Aortic smooth muscle cell (primary cell): Measurements from ENCODE around the gene TMEFF1. TPM values are rescaled to one million over a fixed set of nuclear protein-coding genes. Genes with fewer than 3 reads are reported as not detected.

Source experiments
- total RNA-seq: library from RNA; depleted of rRNA; stranded (reverse); fragments of >200 nt; gene quantifications from 2 replicates; pipeline ENCODE4 v1.2.3, GENCODE V29; 2014

The TMEFF1 gene, protein sequence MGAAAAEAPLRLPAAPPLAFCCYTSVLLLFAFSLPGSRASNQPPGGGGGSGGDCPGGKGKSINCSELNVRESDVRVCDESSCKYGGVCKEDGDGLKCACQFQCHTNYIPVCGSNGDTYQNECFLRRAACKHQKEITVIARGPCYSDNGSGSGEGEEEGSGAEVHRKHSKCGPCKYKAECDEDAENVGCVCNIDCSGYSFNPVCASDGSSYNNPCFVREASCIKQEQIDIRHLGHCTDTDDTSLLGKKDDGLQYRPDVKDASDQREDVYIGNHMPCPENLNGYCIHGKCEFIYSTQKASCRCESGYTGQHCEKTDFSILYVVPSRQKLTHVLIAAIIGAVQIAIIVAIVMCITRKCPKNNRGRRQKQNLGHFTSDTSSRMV
- 0.87 and 1.1 TPM in 2 replicates for total RNA-seq

DNA sequence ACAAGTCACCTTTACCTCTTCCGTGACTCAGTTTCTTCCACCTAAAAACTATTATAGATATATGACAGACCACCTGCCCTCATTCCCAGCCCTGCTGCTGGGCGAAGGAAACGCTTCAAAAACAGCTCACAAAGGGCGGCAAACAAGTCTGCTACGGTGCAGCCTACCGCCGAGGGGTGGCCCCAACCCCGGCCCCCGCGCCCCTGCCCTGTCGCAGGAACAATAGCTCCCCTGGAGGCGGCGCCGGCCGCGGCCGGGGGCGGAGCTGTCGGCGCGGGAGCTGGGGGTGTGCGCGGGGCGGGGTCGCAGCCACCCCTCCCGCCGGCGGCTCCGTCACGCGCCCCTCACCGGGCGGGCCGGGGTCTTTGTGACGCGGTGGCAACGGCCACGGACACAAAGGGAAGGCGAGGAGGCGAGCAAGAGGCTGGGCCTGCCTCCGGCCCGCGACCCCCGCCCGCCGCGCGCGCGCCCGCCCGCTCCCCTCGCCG, at the start of gene TMEFF1:
TMEFF1 (plus strand) TSS at position 362 of the 488 bp plus-strand sequence. CDS start 396 bp downstream, outside the sequence.

DNA sequence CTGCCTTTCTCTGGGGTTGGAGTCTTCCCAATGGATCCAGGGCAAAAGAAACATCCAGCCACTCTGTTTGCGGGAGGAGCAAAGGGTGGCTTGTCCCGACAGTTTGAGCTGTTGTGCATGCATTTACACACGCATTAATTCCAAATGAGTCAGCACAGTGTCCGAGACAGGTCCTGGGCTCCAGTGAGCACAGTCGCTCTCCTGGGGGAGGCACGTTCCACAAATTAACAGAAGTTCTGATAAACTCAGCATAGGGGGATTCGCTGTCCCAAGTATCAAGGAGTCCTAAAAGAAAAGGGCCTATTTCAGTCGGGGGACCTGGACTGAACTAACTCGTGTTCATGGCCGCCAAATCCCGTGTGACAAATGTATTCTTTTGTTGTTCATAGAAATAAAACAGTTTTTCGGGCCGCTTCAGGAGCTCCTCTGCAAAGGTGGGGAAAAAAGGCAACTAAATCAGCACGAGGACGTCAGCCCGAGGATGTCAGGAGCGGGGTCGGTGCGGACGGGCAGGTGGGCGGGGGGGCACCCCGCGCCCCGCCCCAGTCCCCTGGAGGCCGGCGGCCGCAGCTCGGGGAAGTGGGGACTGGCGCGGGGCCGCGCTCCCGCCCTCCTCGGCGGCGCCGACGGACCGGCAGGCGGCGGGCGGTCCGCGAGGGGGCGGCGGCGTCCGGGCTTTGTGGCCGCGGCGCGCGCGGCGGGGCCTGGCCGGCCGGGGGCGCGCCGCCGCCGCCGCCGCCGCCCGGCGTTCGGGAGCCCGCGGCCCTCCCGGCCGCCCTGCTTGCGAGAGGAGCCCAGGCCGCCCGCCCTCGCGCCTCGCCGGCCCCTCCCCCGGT, 46.2 kb upstream of the TMEFF1 start, which contains the start of gene MSANTD3:
MSANTD3 (plus strand) TSS at position 614 of the 836 bp plus-strand sequence. CDS start 14,796 bp downstream, outside the sequence.

DNA sequence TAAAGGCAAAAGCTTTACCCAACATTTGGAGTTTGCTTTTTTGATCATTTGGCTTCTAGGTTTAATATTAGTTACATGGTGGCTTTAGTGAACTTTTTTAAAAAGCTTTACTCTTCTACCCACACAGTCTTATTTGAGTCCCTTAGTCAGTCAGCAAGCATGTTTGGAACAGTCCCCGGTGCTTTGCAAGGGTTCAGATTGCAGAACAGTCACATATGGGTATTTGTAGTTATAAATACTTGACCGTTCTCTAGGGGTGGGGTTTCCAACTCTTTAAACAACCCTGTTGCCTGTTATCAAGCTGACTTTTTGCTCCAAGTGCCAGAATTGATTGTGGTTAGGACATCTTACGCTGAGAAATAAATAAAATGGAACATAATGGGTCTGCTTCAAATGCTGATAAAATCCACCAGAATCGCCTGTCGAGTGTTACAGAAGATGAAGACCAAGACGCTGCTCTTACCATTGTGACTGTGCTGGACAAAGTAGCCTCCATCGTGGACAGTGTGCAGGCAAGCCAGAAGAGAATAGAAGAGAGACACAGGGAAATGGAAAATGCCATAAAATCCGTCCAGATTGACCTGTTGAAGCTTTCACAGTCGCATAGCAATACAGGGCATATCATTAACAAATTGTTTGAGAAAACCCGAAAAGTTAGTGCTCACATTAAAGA, 105.0 kb downstream of the TMEFF1 start, which contains the start of gene CAVIN4:
CAVIN4 (plus strand) TSS at position 304 of the 673 bp plus-strand sequence; CDS start at position 369, 65 bp downstream.

Other genes starting within 250 kb of the TMEFF1 start
- gene TEX10, start 120.2 kb upstream of the TMEFF1 start, total RNA-seq, result 25.5 and 27.2 TPM in 2 replicates
- 54.7 and 58.9 TPM in 2 replicates for gene MSANTD3, start 46.0 kb upstream of the TMEFF1 start, total RNA-seq
- 0.92 and 1.2 TPM in 2 replicates for gene CAVIN4, start 104.9 kb downstream of the TMEFF1 start, total RNA-seq